Right atrium auricular region (tissue), 2 donors: Measurements from ENCODE around the gene RNF4. TPM values are rescaled to one million over a fixed set of nuclear protein-coding genes. Genes with fewer than 3 reads are reported as not detected.

Experiments used
- DNase-seq: peaks from one replicate; pipeline ENCODE4 v3.0.0-alpha.2; 2019; ENCODE audit warnings: low spot score
- H3K27ac ChIP-seq, 2 donors: fragments of 200-600 bp; sonication (generic); 1 replicate in 1 of 2; 2 replicates in 1 of 2; pipeline ENCODE4 v1.5.1; 2016 to 2019
- H3K27me3 ChIP-seq, 2 donors: fragments of 200-600 bp; sonication (generic); one replicate each; pipeline versions ENCODE4 v1.5.1 to v1.6.0; 2017 to 2019
- H3K36me3 ChIP-seq: fragments of 200-600 bp; sonication (generic); one replicate; pipeline ENCODE4 v1.5.1; 2016
- H3K4me1 ChIP-seq, 2 donors: fragments of 200-600 bp; sonication (generic); one replicate each; pipeline versions ENCODE4 v1.5.1 to v1.6.0; 2017 to 2019
- H3K4me3 ChIP-seq, 2 donors: fragments of 200-600 bp; sonication (generic); 1 replicate in 1 of 2; 2 replicates in 1 of 2; pipeline ENCODE4 v1.5.1; 2017 to 2019; ENCODE audit warnings: mild to moderate bottlenecking in 1 of 2, moderate library complexity in 1 of 2
- H3K9me3 ChIP-seq, 2 donors: fragments of 200-600 bp; sonication (generic); one replicate each; pipeline ENCODE4 v1.5.1; 2019
- total RNA-seq, 2 donors: library from RNA; depleted of rRNA; stranded (reverse); fragments of >200 nt; gene quantifications; one replicate each; pipeline ENCODE4 v1.1.0, GENCODE V29; 2016
- TF ChIP-seq, protein P1 (sequence below), 2 donors: fragments of 200-600 bp; sonication (generic); IDR thresholded peaks; one replicate each; pipeline ENCODE4 v1.5.1; 2019; ENCODE audit warnings: antibody characterized with exemption in 2 of 2

The RNF4 gene
- total RNA-seq, 2 donors from 2014 or later, result 30.0 to 31.3 TPM

DNA sequence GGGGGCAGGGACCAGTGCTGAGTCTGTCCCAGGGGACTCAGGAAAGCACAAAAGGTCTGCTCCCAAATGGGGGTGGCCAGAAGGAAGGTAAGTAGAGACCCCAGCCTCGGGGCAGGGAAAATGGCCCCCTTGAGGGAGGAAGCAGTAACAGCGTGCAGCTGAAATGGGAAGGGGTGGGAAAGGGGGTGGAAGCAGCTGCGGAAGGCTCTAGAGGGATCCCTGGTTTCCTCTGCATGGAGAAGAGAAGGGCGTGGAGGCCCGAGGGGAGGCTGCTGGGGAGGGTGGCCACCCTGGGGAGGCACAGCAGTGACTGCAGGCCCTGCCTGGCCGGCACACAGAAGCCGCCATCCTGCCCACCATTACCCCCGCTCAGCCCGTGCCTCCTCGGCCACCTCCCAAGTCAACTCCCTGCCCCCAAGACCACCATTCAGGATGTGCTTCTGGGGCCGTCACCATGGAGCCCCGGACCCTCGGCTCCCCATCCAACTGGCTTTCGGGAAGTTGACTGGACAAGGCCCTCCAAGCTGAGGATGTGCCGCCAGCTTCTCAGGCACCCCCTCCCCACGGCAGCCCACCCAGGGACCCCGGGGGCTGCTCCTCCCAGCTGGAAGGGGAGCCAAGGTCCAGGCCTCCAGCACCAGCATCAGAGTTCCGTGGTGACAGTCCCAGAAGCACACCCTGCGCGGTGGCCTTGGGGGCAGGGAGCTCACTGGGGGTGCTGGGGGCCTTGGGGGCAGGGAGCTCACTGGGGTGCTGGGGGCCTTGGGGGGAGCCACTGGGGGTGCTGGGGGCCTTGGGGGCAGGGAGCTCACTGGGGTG, 26.5 kb upstream of the RNF4 start:
- no peaks in the 10 kb centered on the region for H3K27me3 ChIP-seq
- no peak for DNase-seq
- no peaks in the 10 kb centered on the region for H3K4me1 ChIP-seq
- no peaks in the 10 kb centered on the region for H3K9me3 ChIP-seq
- no peak overlapping the region for H3K27ac ChIP-seq
- no peaks in the 10 kb centered on the region for H3K36me3 ChIP-seq
- H3K4me3 ChIP-seq, result no peak overlapping the region
- TF ChIP-seq, protein P1, sequence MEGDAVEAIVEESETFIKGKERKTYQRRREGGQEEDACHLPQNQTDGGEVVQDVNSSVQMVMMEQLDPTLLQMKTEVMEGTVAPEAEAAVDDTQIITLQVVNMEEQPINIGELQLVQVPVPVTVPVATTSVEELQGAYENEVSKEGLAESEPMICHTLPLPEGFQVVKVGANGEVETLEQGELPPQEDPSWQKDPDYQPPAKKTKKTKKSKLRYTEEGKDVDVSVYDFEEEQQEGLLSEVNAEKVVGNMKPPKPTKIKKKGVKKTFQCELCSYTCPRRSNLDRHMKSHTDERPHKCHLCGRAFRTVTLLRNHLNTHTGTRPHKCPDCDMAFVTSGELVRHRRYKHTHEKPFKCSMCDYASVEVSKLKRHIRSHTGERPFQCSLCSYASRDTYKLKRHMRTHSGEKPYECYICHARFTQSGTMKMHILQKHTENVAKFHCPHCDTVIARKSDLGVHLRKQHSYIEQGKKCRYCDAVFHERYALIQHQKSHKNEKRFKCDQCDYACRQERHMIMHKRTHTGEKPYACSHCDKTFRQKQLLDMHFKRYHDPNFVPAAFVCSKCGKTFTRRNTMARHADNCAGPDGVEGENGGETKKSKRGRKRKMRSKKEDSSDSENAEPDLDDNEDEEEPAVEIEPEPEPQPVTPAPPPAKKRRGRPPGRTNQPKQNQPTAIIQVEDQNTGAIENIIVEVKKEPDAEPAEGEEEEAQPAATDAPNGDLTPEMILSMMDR (IDR thresholded peaks at IDR 0.05), result no peak

DNA sequence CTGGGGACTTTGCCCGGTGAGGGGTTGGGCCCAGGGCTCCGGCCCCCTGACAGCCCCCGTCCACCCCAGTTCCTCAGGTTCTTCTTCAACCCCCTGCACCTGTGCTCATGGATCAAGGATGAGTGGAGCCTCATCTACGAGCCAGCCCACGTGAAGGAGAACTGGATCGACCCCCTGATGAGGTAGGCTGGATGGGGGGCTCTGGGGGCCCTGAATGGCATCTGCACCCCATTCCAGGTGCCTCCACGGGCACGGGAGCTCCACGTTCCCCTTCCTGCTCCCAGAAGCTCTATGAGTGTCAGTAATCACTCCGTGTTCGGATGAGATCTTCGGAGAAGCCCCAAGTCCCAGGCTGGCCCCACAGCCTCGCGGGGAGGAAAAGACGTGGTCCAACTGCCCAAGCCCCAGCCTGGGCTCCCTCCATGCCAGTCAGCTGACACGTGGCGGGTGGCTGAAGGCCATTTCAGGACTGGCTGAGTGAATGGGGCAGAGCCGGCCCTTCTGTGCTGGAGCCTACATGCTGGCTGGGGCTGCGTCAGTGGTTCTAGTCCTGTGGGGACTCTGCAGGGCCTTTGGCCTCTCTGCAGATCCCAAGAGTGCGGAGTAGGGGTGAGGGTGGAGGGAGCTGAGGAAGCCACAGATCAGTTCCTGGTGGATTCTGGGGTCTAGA, 25.7 kb upstream of the RNF4 start:
- no peaks in the 10 kb centered on the region for H3K4me1 ChIP-seq

DNA sequence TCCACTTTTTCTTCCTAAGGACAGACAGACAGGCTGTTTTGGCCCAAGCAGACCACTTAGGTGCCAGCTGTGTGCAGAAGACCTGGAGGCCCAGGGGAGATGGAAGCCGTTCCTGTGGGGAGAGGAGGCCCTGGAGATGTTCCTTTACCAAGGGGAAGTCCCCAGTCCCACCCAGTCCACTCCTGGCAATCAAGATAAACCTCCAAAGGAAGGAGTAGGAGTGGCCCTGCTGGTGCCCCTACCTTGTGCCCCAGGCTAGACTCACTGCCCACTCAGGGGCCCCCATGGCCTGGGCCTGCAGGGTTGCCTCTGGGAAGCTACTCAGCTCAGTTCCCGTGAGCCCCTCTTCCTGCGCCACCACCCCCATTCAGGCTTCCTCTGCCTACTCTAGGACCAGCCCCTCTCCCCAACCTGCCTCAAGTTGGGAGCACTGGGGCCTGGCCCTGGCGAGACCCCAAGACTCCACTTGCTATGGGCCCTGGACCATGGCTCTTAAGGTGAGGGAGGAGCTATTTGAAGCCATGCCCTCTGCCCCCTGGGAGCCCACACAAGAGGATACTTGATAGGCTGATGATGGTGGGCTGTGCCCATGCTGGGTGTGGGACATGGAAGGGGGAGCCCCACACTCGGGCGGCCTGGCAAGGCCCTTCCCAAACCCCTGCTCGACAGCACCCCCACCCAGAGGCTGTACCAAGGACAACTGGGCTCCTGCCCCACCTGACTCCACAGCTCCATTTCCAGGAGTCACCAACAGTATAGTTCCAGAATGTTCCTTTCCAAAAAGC, 24.8 kb upstream of the RNF4 start:
- Histone ChIP-seq H3K27ac (no peak overlapping the region), H3K4me1 (no peaks in the 10 kb centered on the region), H3K27me3 (no peaks in the 10 kb centered on the region), H3K4me3 (no peak overlapping the region), H3K36me3 (no peaks in the 10 kb centered on the region), H3K9me3 (no peaks in the 10 kb centered on the region)
- TF ChIP-seq, protein P1 (IDR thresholded peaks at IDR 0.05), result no peak
- DNase-seq, result no peak

More for the DNA sequence above, 25.7 kb upstream of the RNF4 start:
- no peak for DNase-seq
- H3K9me3 ChIP-seq, result no peaks in the 10 kb centered on the region
- no peaks in the 10 kb centered on the region for H3K36me3 ChIP-seq
- no peaks in the 10 kb centered on the region for H3K27me3 ChIP-seq
- H3K4me3 ChIP-seq, result no peak overlapping the region
- no peak overlapping the region for H3K27ac ChIP-seq
- TF ChIP-seq, protein P1 (IDR thresholded peaks at IDR 0.05), result no peak

DNA sequence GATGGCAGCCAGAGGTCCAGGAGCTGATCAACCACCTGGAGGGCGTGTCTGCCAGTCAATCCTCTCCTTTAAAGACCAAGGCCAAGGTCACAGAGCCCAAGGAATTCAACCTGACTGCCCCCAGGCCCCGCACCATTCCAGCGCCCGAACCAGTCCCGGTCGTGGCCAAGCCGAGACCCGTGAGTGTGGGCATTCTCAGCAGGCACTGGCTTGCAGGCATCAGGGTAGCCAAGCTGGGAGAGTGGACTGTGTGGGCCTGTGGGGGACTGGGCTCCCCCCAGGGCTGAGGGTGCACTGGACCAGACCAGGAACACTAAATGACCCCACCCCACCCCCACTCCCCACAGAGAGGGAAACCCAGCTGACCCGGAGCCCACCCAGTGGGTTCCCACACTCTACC, 23.8 kb upstream of the RNF4 start:
- TF ChIP-seq, protein P1 (IDR thresholded peaks at IDR 0.05), result no peak
- H3K27ac ChIP-seq, result no peak overlapping the region
- no peak overlapping the region for H3K4me3 ChIP-seq
- H3K27me3 ChIP-seq, result no peaks in the 10 kb centered on the region
- DNase-seq, result no peak
- H3K36me3 ChIP-seq, result no peaks in the 10 kb centered on the region
- H3K9me3 ChIP-seq, result no peaks in the 10 kb centered on the region
- H3K4me1 ChIP-seq, result no peaks in the 10 kb centered on the region

DNA sequence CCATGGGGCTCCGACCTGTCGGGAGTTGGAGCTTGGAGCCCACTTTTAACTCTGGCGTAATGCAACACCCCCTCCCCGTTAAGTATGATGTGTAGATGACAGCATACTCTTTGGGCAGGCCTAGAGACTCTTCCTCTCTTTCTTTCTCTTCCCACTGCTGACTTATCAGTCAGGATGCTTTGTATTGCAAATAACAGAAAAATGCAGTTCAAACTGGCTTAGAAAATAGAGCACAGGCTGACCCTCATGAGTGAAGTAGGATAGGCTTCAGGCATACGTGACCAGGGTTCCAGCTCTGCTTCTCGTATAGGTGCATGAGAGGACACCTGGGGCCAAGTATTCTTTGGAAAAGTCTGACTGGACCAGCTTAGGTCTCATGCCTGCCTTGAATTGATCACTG, 23.3 kb upstream of the RNF4 start:
- Histone ChIP-seq H3K4me3 (no peak overlapping the region), H3K36me3 (no peaks in the 10 kb centered on the region), H3K27me3 (no peaks in the 10 kb centered on the region), H3K9me3 (no peaks in the 10 kb centered on the region), H3K27ac (no peak overlapping the region), H3K4me1 (no peaks in the 10 kb centered on the region)
- TF ChIP-seq, protein P1 (IDR thresholded peaks at IDR 0.05), result no peak
- DNase-seq, result no peak
